ENCODE results near the gene PLEKHM3. TPM values are rescaled to one million over a fixed set of nuclear protein-coding genes. Genes with fewer than 3 reads are reported as not detected.

PLEKHM3 gene
- total and polyA plus RNA-seq, 2 donors (not counting 3 experiments of a cell fraction or from before 2014, with no cell fraction given): 3.1 to 9.1 TPM

DNA sequence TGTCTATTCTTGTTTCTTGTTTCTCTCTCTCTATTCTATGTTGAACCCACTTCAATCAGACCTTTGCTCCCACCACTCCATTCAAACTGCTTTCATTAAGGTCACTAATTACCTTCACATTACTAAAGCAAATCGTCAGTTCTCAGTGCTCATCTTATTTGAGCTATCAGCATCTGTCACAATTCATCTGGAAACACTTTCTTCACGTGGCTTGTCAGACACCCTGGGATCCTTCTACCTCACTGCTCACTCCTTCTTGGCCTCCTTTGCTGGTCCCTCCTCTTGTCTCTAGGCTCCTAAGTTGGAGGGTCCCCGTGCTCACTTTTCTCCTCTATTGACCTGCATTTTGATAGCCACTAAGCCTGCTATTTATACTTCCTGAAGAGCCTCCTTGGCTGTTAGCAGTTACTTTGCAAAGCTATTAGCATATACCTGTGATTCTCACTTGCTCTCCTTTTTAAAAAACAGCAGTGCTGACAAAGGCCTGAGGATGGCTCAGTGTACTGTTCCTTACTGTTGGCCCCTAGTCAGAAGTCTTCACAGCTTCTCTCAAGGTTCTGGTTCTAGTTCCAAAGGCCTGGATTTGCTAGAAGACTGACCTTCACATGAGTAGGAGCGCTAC lies 80.2 kb downstream of the PLEKHM3 start:
- no TSS peak for BruUV-seq (replicated peaks)
- H3K4me2 ChIP-seq (ENCODE audit: insufficient read depth, low read length): no peak overlapping the region
- H4K20me1 ChIP-seq (replicated peaks; ENCODE audit: control insufficient read depth, extremely low read depth, insufficient read depth, low read length): no peaks in the 10 kb centered on the region
- H3K4me1 ChIP-seq (ENCODE audit: control insufficient read depth, extremely low read depth, insufficient read depth, low read length): no peaks in the 10 kb centered on the region
- no peak overlapping the region for H2AFZ ChIP-seq (ENCODE audit: low read depth, low read length)
- H3K9me3 ChIP-seq (replicated peaks; ENCODE audit: control insufficient read depth, insufficient read depth, low read length): no peaks in the 10 kb centered on the region
- no peak overlapping the region for H3K4me3 ChIP-seq (replicated peaks in 1 of 3; ENCODE audit: insufficient read depth in 1 of 3, low read depth in 1 of 3, low read length in 3 of 3)
- intact Hi-C loops (cut with micrococcal nuclease): no loop called here
- no peak for DNase-seq (ENCODE audit: low read depth, low spot score)
- ChIA-PET POLR2A (no interaction called here), CTCF (no interaction called here)
- no peak for FAIRE-seq
- H3K27ac ChIP-seq (ENCODE audit: insufficient read depth, low read depth, low read length): no peak overlapping the region
- TF ChIP-seq GATA2 (IDR thresholded peaks at IDR 0.05; ENCODE audit: insufficient read depth, insufficient read length, low read depth, low read length) (no peak), JUN (IDR thresholded peaks at IDR 0.05; ENCODE audit: borderline replicate concordance, insufficient read depth, insufficient read length, low read depth) (no peak), EZH2 (IDR thresholded peaks at IDR 0.05; ENCODE audit: borderline replicate concordance, low read depth, low read length, severe bottlenecking) (no peak), FOS (IDR thresholded peaks at IDR 0.05; ENCODE audit: borderline replicate concordance, insufficient read depth, low read length) (no peak), POLR2A (IDR thresholded peaks at IDR 0.05; ENCODE audit: low read depth, low read length) (no peak), MYC (IDR thresholded peaks at IDR 0.05; ENCODE audit: low read depth, low read length) (no peak), POLR2AphosphoS5 (IDR thresholded peaks at IDR 0.05; ENCODE audit: insufficient read depth, low read depth, low read length) (no peak)
- TF ChIP-seq, protein P1, sequence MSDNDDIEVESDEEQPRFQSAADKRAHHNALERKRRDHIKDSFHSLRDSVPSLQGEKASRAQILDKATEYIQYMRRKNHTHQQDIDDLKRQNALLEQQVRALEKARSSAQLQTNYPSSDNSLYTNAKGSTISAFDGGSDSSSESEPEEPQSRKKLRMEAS (IDR thresholded peaks at IDR 0.05; ENCODE audit: insufficient read depth, insufficient read length): no peak
- TF ChIP-seq, protein P2, sequence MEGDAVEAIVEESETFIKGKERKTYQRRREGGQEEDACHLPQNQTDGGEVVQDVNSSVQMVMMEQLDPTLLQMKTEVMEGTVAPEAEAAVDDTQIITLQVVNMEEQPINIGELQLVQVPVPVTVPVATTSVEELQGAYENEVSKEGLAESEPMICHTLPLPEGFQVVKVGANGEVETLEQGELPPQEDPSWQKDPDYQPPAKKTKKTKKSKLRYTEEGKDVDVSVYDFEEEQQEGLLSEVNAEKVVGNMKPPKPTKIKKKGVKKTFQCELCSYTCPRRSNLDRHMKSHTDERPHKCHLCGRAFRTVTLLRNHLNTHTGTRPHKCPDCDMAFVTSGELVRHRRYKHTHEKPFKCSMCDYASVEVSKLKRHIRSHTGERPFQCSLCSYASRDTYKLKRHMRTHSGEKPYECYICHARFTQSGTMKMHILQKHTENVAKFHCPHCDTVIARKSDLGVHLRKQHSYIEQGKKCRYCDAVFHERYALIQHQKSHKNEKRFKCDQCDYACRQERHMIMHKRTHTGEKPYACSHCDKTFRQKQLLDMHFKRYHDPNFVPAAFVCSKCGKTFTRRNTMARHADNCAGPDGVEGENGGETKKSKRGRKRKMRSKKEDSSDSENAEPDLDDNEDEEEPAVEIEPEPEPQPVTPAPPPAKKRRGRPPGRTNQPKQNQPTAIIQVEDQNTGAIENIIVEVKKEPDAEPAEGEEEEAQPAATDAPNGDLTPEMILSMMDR (IDR thresholded peaks at IDR 0.05; ENCODE audit: extremely low read depth in 1 of 2, insufficient read depth in 1 of 2, low read depth in 1 of 2, low read length in 2 of 2): no peak
- H3K9me1 ChIP-seq (replicated peaks; ENCODE audit: control insufficient read depth, extremely low read depth, insufficient read depth, low read length): no peaks in the 10 kb centered on the region
- H3K27me3 ChIP-seq (ENCODE audit: control insufficient read depth in 2 of 2, insufficient read depth in 2 of 2, low read length in 2 of 2): no peaks in the 10 kb centered on the region
- no peaks in the 10 kb centered on the region for H3K36me3 ChIP-seq (ENCODE audit: control insufficient read depth in 2 of 2, extremely low read depth in 1 of 2, insufficient read depth in 2 of 2, low read length in 2 of 2)
- H3K9ac ChIP-seq (replicated peaks; ENCODE audit: extremely low read depth, insufficient read depth, low read length): no peak overlapping the region
- dilution Hi-C loops (cut with MboI; ENCODE audit: extremely low pct_ligation_motif_present, low sequenced_read_pairs): no loop called here
- H3K79me2 ChIP-seq (ENCODE audit: control insufficient read depth, insufficient read depth, low read length): no peaks in the 10 kb centered on the region
